Measurements from ENCODE around the gene IGFALS. TPM values are rescaled to one million over a fixed set of nuclear protein-coding genes. Genes with fewer than 3 reads are reported as not detected.

IGFALS gene
- total and polyA plus RNA-seq, 2 experiments from 2014 or later = 0.16 TPM; not detected in 1

DNA sequence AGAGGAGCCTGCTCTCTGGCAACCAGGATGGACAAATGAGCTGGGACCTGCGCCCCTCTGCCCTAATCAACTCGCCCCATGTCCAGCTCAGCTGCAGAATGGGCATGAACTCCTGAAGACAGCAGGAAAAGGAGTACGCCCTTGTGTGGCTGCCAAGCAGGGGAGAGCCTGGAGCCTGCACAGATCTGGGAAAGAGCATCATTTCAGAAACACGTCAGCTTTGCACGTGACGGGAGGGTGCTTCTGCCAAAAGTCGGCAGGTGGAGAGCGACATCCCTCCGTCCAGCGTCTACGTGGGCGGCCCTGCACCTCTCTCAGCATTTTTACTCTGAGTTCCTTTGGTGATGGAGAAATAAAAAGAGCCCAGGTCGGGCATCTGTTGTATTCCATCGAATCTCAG, 40.7 kb downstream of the IGFALS start (continued):
- TF ChIP-seq, protein P1, sequence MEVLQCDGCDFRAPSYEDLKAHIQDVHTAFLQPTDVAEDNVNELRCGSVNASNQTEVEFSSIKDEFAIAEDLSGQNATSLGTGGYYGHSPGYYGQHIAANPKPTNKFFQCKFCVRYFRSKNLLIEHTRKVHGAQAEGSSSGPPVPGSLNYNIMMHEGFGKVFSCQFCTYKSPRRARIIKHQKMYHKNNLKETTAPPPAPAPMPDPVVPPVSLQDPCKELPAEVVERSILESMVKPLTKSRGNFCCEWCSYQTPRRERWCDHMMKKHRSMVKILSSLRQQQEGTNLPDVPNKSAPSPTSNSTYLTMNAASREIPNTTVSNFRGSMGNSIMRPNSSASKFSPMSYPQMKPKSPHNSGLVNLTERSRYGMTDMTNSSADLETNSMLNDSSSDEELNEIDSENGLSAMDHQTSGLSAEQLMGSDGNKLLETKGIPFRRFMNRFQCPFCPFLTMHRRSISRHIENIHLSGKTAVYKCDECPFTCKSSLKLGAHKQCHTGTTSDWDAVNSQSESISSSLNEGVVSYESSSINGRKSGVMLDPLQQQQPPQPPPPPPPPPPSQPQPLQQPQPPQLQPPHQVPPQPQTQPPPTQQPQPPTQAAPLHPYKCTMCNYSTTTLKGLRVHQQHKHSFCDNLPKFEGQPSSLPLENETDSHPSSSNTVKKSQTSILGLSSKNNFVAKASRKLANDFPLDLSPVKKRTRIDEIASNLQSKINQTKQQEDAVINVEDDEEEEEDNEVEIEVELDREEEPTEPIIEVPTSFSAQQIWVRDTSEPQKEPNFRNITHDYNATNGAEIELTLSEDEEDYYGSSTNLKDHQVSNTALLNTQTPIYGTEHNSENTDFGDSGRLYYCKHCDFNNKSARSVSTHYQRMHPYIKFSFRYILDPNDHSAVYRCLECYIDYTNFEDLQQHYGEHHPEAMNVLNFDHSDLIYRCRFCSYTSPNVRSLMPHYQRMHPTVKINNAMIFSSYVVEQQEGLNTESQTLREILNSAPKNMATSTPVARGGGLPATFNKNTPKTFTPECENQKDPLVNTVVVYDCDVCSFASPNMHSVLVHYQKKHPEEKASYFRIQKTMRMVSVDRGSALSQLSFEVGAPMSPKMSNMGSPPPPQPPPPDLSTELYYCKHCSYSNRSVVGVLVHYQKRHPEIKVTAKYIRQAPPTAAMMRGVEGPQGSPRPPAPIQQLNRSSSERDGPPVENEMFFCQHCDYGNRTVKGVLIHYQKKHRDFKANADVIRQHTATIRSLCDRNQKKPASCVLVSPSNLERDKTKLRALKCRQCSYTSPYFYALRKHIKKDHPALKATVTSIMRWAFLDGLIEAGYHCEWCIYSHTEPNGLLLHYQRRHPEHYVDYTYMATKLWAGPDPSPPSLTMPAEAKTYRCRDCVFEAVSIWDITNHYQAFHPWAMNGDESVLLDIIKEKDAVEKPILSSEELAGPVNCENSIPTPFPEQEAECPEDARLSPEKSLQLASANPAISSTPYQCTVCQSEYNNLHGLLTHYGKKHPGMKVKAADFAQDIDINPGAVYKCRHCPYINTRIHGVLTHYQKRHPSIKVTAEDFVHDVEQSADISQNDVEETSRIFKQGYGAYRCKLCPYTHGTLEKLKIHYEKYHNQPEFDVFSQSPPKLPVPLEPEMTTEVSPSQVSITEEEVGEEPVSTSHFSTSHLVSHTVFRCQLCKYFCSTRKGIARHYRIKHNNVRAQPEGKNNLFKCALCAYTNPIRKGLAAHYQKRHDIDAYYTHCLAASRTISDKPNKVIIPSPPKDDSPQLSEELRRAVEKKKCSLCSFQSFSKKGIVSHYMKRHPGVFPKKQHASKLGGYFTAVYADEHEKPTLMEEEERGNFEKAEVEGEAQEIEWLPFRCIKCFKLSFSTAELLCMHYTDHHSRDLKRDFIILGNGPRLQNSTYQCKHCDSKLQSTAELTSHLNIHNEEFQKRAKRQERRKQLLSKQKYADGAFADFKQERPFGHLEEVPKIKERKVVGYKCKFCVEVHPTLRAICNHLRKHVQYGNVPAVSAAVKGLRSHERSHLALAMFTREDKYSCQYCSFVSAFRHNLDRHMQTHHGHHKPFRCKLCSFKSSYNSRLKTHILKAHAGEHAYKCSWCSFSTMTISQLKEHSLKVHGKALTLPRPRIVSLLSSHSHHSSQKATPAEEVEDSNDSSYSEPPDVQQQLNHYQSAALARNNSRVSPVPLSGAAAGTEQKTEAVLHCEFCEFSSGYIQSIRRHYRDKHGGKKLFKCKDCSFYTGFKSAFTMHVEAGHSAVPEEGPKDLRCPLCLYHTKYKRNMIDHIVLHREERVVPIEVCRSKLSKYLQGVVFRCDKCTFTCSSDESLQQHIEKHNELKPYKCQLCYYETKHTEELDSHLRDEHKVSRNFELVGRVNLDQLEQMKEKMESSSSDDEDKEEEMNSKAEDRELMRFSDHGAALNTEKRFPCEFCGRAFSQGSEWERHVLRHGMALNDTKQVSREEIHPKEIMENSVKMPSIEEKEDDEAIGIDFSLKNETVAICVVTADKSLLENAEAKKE (CRISPR knock-in tag; IDR thresholded peaks at IDR 0.05) = no peak
- TF ChIP-seq ZNF331 (CRISPR knock-in tag; IDR thresholded peaks at IDR 0.05; ENCODE audit: low read depth) (no peak), JUNB (IDR thresholded peaks at IDR 0.05; ENCODE audit: unreplicated experiment) (no peak)

DNA sequence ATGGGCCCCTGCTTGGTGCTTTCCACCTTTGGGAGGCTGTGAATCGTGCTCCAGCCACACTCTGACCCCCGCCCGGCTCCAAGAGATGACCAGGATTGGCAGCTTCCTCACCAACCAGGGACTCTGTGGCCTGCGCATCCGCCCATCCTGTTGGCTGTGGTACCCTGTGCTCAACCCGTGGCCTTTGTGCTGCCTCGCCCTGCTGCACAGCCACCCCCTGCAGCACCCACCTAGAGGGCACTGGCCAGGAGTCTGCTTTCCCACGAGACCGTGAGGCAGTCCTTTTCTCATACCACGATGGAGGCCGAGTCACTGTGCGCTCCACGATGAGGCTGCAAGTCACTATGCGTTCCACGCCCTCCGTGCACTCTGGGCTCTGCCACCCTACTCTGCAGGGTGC, 41.6 kb downstream of the IGFALS start:
- no peaks in the 10 kb centered on the region for H3K9me2 ChIP-seq (ENCODE audit: insufficient read depth)
- TF ChIP-seq ZNF114 (CRISPR knock-in tag; IDR thresholded peaks at IDR 0.05) = no peak
- TF ChIP-seq CREB1 (CRISPR knock-in tag; IDR thresholded peaks at IDR 0.05; ENCODE audit: low read depth) = no peak
- no peak for TF ChIP-seq EZH2phosphoT487 (IDR thresholded peaks at IDR 0.05; ENCODE audit: unreplicated experiment)
- TF ChIP-seq, protein P2, sequence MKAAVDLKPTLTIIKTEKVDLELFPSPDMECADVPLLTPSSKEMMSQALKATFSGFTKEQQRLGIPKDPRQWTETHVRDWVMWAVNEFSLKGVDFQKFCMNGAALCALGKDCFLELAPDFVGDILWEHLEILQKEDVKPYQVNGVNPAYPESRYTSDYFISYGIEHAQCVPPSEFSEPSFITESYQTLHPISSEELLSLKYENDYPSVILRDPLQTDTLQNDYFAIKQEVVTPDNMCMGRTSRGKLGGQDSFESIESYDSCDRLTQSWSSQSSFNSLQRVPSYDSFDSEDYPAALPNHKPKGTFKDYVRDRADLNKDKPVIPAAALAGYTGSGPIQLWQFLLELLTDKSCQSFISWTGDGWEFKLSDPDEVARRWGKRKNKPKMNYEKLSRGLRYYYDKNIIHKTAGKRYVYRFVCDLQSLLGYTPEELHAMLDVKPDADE (IDR thresholded peaks at IDR 0.05) = no peak
- no peak for TF ChIP-seq STAT1 (IDR thresholded peaks at IDR 0.05; ENCODE audit: unreplicated experiment)
- TF ChIP-seq POLR2AphosphoS5 (IDR thresholded peaks at IDR 0.05; ENCODE audit: low read depth) = no peak
- no peak for TF ChIP-seq NANOG (IDR thresholded peaks at IDR 0.05; ENCODE audit: borderline replicate concordance)
- H3K36me3 Mint-ChIP-seq (ENCODE audit: low read depth) = peaks cover 18% of the 10 kb centered on the region
- H3K4me3 Mint-ChIP-seq = no peak overlapping the region
- no peaks in the 10 kb centered on the region for H3K4me1 Mint-ChIP-seq
- H3K27me3 ChIP-seq (ENCODE audit: insufficient read depth) = no peaks in the 10 kb centered on the region
- no peaks in the 10 kb centered on the region for H3F3A ChIP-seq (replicated peaks; ENCODE audit: low read depth)
- no peak overlapping the region for H2AFZ ChIP-seq
- H3K79me2 ChIP-seq (replicated peaks; ENCODE audit: insufficient read depth) = no peaks in the 10 kb centered on the region
- no peaks in the 10 kb centered on the region; the same call in 1 of the 2 replicates for H3K36me3 ChIP-seq (ENCODE audit: insufficient read depth)
- H3K27ac Mint-ChIP-seq = no peak overlapping the region
- H3K9me3 Mint-ChIP-seq = no peaks in the 10 kb centered on the region
- no peak for ATAC-seq
- H4K20me1 ChIP-seq (replicated peaks; ENCODE audit: insufficient read depth) = no peaks in the 10 kb centered on the region
- H3K27me3 Mint-ChIP-seq (ENCODE audit: insufficient read depth, low read depth, poor library complexity) = peaks cover 13% of the 10 kb centered on the region
- no peak overlapping the region for H3K27ac ChIP-seq (ENCODE audit: low read depth)
- H3K4me3 ChIP-seq = no peak overlapping the region
- no peak overlapping the region for H3K4me2 ChIP-seq
- no peaks in the 10 kb centered on the region for H3K4me1 ChIP-seq (ENCODE audit: insufficient read depth)
- no peak for DNase-seq (ENCODE audit: low spot score)

Measured in GM23338 (cell line).